CD4-positive, alpha-beta T cell treated with Interleukin-12 subunit alpha and Interleukin-12 subunit beta, for 1 hour (primary cell): ENCODE data around the gene ADRA2B.
A peak's percentile ranks its signal among the peaks of the same experiment; 100 is the strongest.
"Not testable (repeated sequence)": the region's sequence is repeated elsewhere in the genome, so short reads cannot be mapped to it uniquely, and the experiment has no call there.

Source experiments
- DNase-seq: peaks from one replicate; pipeline ENCODE4 v3.0.0-alpha.2; 2020

ADRA2B gene

DNA sequence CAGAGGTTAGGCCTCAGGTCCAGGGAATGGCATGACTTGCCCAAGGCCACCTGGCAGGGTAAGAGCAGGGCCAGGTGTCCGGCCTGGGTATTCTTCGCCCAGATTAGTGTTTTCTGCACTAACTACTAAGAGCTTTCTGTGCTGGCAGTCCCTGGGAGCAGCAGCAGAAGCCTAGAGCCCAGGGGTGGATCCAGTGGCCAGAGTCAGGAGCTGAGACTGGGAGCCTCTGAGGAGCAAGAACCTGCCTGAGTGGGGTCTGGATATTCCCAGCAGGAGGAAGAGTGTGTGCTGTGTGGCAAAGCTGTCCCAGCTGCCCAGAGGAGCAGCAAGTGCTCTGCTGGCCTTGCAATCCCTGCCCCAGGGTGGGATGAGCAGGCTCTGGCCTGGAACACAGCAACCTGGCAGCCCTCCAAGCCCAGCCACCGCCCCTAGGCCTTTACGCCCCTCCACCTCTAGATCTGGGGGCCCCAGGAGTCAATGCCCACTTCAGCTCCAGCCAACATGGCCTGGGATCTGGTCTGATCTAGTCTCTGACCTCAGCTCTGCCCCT, 50.9 kb downstream of the ADRA2B start:
- no peak for DNase-seq

- not testable (repeated sequence) for DNase-seq
Measured at GRCh38 chr2:96064760-96065159, 51.6 kb downstream of the ADRA2B start.

- not testable (repeated sequence) for DNase-seq
Measured at GRCh38 chr2:96064047-96064675, 52.2 kb downstream of the ADRA2B start.

DNA sequence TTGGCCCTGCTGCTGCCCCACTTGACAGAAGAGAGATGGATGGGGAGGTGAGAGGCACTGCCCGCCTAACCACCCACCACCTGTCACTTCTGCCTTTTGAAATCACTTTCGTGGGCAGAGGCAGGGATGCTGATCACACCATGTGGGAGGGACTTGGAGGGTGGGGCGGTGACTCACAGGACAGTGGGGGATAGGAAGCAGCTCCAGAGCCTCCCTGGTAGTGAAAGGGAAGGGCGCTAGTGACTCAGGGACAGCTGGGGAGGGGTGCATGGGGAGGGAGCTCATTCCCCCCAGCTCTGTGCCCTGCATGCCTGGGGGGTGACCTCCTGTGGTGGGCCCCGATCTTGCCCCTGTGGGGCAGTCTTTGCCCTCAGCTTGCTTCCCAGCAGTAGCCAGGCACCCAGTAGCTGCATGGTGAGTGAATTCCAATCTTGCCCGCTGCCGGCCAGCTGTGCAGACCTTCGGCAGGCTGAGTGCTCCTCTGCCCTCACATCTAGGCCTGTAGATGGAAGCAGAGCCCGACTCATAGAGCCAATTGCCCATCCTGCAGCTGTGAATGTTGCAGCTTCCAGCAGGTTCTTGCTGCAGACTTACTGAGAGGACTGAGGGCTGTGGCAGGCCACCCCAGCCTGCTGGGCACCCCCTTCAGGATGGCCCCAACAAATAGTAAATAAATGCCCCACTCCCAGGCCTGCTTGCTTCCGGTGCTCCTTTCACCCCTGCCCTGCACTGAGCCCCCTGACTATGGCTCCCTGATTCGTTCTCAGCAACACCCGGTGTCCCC, 53.1 kb downstream of the ADRA2B start:
- peak; percentile 7 for DNase-seq
